Stimulated activated CD4-positive, alpha-beta T cell treated with anti-CD3 and anti-CD28 coated beads, Interleukin-2, amount 100 ng/mL, for 48 hours (primary cell): ENCODE data around the gene HCAR2.
"Not testable (repeated sequence)": the region's sequence is repeated elsewhere in the genome, so short reads cannot be mapped to it uniquely, and the experiment has no call there.

ENCODE experiments used
- DNase-seq, 2 donors: peaks; one replicate each; pipeline ENCODE4 v3.0.0-alpha.2; 2020

The HCAR2 gene

DNA sequence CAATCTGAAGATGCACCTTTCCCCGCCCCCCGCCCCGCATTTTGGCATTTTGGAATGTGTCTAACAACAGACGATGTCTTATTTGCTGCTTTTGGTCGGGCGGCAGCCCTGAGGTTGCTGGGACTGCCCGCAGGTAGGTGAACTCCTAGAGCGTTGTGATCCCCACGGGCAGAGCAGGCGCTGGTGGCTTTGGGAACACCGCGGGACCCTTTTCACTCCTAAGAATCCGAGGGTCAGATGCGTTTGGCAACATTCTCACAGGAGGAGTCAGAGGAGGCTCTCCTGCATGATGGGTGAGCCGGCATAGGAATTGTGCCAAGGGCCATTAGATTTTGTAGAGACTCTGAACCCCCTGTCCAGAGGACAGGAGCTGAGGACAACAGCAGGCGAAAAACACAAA is 41.9 kb downstream of the HCAR2 start:
- no peak for DNase-seq

DNA sequence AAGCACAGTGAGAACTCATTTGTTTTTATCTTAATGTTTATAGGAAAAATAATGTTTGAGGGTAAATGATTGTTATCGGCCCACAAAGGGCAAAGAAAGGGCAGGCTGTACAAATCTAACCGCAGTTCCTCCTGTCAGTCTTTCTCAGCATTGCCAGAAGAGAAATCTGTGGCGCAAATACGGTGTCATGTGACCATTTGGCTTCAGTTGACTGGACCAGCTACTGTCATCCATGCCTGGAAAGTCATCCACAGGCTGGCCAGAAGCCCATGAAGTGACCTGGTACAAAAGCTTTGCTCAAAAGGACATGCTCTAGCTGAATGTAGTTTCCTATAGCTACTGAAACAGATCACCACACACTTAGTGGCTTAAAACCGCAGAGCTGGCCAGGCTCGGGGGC is 43.6 kb downstream of the HCAR2 start:
- no peak for DNase-seq

DNA sequence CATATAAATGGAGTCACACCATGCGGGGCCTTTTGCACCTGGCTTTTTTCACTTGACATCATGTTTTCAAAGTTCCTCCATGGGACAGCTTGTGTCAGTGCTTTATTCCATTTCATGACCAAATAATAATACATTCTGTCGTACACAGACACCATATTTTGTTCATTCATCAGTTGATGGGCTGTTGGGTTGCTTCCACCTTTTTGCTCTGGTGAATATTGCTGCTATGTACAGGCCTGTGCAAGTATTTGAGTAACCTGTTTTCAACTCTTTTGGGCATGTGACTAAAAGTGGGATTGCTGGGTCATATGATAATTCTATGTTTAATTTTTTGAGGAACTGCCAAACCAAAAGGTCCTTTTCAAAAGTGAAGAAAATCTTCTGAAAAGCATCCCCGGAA is 46.9 kb downstream of the HCAR2 start:
- DNase-seq: no peak

DNA sequence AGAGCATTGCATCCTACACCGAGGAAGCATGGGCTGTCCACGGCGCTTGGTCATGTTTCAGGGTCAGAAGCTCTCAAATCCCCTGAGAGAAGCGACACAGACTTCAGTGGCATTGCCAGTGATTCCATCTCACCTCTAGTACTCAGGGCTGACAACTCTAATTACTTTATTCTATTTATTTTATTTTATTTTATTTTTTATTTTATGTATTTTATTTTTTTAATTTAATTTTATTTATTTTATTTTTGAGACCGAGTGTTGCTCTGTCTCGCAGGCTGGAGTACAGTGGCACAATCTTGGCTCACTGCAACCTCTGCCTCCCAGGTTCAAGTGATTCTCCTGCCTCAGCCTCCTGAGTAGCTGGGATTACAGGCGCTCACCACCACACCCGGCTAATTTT is 49.9 kb downstream of the HCAR2 start:
- DNase-seq: not testable (repeated sequence)

DNA sequence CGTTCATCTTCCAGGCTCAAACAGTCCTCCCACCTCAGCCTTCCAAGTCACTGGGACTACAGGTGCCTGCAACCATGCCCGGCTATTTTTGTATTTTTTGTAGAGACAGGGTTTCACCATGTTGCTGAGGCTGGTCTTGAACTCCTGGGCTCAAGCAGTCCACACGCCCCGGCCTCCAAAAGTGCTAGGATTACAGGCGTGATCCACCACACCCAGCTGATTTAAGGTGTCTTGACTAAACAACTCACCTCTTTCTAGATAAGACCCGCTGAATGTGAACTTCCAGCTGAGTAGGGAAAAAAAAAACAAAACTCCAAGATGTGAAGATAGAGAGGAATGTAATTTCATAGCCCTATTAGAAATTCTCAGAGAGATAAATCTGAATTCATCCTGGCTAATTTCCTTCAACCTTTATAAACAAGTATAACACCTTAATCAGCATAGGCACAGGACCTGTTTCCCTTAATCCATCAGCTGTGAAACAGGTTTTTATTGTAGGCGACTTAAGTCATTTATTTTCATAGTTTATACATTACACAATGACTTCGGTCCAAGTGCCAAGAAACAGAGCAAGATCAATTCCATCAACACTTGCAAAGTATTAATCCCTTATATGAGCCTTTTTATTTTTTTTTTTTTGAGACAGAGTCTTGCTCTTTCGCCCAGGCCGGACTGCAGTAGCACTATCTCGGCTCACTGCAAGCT is 51.5 kb downstream of the HCAR2 start:
- DNase-seq: no peak
